NB4 (cell line): ENCODE results near the gene UBFD1.

Experiments used
- MAX ChIP-seq: IDR thresholded peaks from 2 replicates; pipeline ENCODE4 v1.6.1; 2011; ENCODE audit warnings: low read depth, low read length
- TF ChIP-seq, protein P1 (sequence below): IDR thresholded peaks from one replicate; pipeline ENCODE4 v1.5.1; 2012; ENCODE audit warnings: low read depth, low read length

GRCh38 chr16:23557779-23558702, 514 bp downstream of the UBFD1 start:
- TF ChIP-seq, protein P1, sequence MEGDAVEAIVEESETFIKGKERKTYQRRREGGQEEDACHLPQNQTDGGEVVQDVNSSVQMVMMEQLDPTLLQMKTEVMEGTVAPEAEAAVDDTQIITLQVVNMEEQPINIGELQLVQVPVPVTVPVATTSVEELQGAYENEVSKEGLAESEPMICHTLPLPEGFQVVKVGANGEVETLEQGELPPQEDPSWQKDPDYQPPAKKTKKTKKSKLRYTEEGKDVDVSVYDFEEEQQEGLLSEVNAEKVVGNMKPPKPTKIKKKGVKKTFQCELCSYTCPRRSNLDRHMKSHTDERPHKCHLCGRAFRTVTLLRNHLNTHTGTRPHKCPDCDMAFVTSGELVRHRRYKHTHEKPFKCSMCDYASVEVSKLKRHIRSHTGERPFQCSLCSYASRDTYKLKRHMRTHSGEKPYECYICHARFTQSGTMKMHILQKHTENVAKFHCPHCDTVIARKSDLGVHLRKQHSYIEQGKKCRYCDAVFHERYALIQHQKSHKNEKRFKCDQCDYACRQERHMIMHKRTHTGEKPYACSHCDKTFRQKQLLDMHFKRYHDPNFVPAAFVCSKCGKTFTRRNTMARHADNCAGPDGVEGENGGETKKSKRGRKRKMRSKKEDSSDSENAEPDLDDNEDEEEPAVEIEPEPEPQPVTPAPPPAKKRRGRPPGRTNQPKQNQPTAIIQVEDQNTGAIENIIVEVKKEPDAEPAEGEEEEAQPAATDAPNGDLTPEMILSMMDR = no peak
- TF ChIP-seq MAX = no peak
